AG08396 (cell line): ENCODE data around the gene STK32A.

Source experiments
- DNase-seq: peaks from one replicate; pipeline ENCODE4 v3.0.0; 2012; ENCODE audit warnings: low spot score, mixed read lengths

Gene STK32A

GRCh38 chr5:147418613-147419012, 183.8 kb downstream of the STK32A start:
- DNase-seq = no peak

- no peak for DNase-seq
These were observed 192.0 kb downstream of the STK32A start for GRCh38 chr5:147426640-147427327.

GRCh38 chr5:147427521-147428401, 192.9 kb downstream of the STK32A start:
- no peak for DNase-seq

- no peak for DNase-seq
These were observed 195.8 kb downstream of the STK32A start for GRCh38 chr5:147430628-147431027.

GRCh38 chr5:147431586-147431985, 196.8 kb downstream of the STK32A start:
- DNase-seq = no peak

- no peak for DNase-seq
These were observed 197.5 kb downstream of the STK32A start for GRCh38 chr5:147432323-147432722.

- no peak for DNase-seq
These were observed 199.2 kb downstream of the STK32A start for GRCh38 chr5:147434049-147434448.

- DNase-seq = no peak
These were observed 201.8 kb downstream of the STK32A start for GRCh38 chr5:147436596-147436995.

GRCh38 chr5:147437161-147437596, 202.4 kb downstream of the STK32A start:
- DNase-seq = no peak
